ENCODE data around the gene CD58. TPM values are rescaled to one million over a fixed set of nuclear protein-coding genes. Genes with fewer than 3 reads are reported as not detected.

CD58 gene
- total and polyA plus RNA-seq, 9 of the 15 experiments (the other 6 are each of a cell fraction or from before 2014, with no cell fraction given): 18.1 to 113 (median 37.4) TPM

GRCh38 chr1:116569776-116570357 lies 959 bp downstream of the CD58 start (continued):
- TF ChIP-seq ZNF766 (CRISPR knock-in tag; conservative IDR thresholded peaks at IDR 0.05): no peak
- no peak for TF ChIP-seq KAT2B (IDR thresholded peaks at IDR 0.05; ENCODE audit: low read depth, low read length)
- peak; percentile 54; the same call in 1 of the 2 replicates for TF ChIP-seq HES1 (IDR thresholded peaks at IDR 0.05; ENCODE audit: low read depth)
- no peak; the same call in 1 of the 2 replicates for TF ChIP-seq EP300 (IDR thresholded peaks at IDR 0.05; ENCODE audit: low read length)
- TF ChIP-seq FOXK2 (conservative IDR thresholded peaks at IDR 0.05 in 1 of 2, IDR thresholded peaks at IDR 0.05 in 1 of 2; ENCODE audit: low read depth in 2 of 2): no peak
- TF ChIP-seq TCF7L2 (IDR thresholded peaks at IDR 0.05; ENCODE audit: low read depth, low read length): no peak
- TF ChIP-seq HCFC1 (IDR thresholded peaks at IDR 0.05; ENCODE audit: low read depth, low read length): no peak
- TF ChIP-seq TAF7 (tag; IDR thresholded peaks at IDR 0.05): 0 out of 2 replicates have a peak, but pooled peaks have one; percentile 28
- TF ChIP-seq NONO (IDR thresholded peaks at IDR 0.05; ENCODE audit: low read depth in 2 of 2, low read length in 1 of 2): no peak
- no peak for TF ChIP-seq ZBTB12 (CRISPR knock-in tag; IDR thresholded peaks at IDR 0.05)
- TF ChIP-seq SFPQ (IDR thresholded peaks at IDR 0.05; ENCODE audit: low read depth, low read length): no peak
- no peak for TF ChIP-seq ZNF431 (CRISPR knock-in tag; IDR thresholded peaks at IDR 0.05)
- TF ChIP-seq GTF2B (IDR thresholded peaks at IDR 0.05; ENCODE audit: extremely low read depth, insufficient read length): no peak
- TF ChIP-seq KAT7 (CRISPR knock-in tag; IDR thresholded peaks at IDR 0.05; ENCODE audit: borderline replicate concordance): no peak
- no peak for TF ChIP-seq HMG20A (CRISPR knock-in tag; conservative IDR thresholded peaks at IDR 0.05)
- TF ChIP-seq ATF1 (CRISPR knock-in tag; IDR thresholded peaks at IDR 0.05): no peak
- TF ChIP-seq ATF1 (tag; IDR thresholded peaks at IDR 0.05): peak; percentile 38; the same call in 1 of the 2 replicates
- TF ChIP-seq ZSCAN29 (IDR thresholded peaks at IDR 0.05): no peak
- no peak for TF ChIP-seq ID3 (CRISPR knock-in tag; IDR thresholded peaks at IDR 0.05)
- TF ChIP-seq ID3 (tag; IDR thresholded peaks at IDR 0.05): no peak
- TF ChIP-seq PTBP1 (IDR thresholded peaks at IDR 0.05; ENCODE audit: low read depth, low read length): no peak
- TF ChIP-seq ZNF707 (CRISPR knock-in tag; conservative IDR thresholded peaks at IDR 0.05): no peak
- no peak for TF ChIP-seq MAZ (CRISPR knock-in tag; conservative IDR thresholded peaks at IDR 0.05 in 1 of 2, IDR thresholded peaks at IDR 0.05 in 1 of 2)
- TF ChIP-seq SRSF3 (IDR thresholded peaks at IDR 0.05; ENCODE audit: insufficient read depth, low read length): no peak
- no peak for TF ChIP-seq HDAC6 (IDR thresholded peaks at IDR 0.05; ENCODE audit: low read depth, low read length)
